Omental fat pad (tissue), 4 donors: Measurements from ENCODE around the gene SRP19. TPM values are rescaled to one million over a fixed set of nuclear protein-coding genes. Genes with fewer than 3 reads are reported as not detected.

Experiments used
- ATAC-seq: fragments of 150-250 bp; one replicate; pipeline ENCODE4 v1.9.1; 2016; ENCODE audit warnings: mild to moderate bottlenecking, moderate library complexity; ENCODE audit not compliant: low FRiP score
- DNase-seq: peaks from one replicate; pipeline ENCODE4 v3.0.0-alpha.2; 2019; ENCODE audit warnings: low spot score
- total RNA-seq, 4 donors: library from RNA; depleted of rRNA; stranded (reverse); fragments of >200 nt; gene quantifications; one replicate each; pipeline ENCODE4 v1.1.0, GENCODE V29; 2016
- TF ChIP-seq, protein P1 (sequence below), 3 donors: fragments of 450-650 bp; IDR thresholded peaks; one replicate each; pipeline ENCODE4 v1.5.1; 2016 to 2017; ENCODE audit warnings: antibody characterized with exemption in 3 of 3, mild to moderate bottlenecking in 3 of 3, moderate library complexity in 2 of 3

The SRP19 gene
- total RNA-seq, 4 donors from 2014 or later = 38.6 to 95.2 (median 63.8) TPM

DNA sequence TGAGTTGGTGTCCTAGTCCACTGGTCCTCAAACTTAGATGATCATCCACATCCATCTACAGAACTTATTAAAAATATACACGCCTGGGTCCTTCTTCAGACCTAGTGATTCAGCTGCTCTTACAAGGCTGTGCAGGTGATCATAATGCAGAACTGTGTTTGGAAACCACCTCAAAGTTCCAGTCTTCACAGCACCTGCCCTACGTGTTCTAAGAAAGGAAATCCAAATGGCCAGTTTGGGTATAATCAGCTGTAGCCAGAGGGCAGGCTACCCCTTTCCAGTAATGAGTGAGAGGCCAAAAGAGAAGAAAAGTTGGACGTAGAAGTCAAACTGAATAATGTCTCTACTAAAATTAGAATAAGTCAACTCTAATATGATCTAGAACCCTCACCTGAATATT, 45.5 kb downstream of the SRP19 start:
- no peak for DNase-seq
- TF ChIP-seq, protein P1, sequence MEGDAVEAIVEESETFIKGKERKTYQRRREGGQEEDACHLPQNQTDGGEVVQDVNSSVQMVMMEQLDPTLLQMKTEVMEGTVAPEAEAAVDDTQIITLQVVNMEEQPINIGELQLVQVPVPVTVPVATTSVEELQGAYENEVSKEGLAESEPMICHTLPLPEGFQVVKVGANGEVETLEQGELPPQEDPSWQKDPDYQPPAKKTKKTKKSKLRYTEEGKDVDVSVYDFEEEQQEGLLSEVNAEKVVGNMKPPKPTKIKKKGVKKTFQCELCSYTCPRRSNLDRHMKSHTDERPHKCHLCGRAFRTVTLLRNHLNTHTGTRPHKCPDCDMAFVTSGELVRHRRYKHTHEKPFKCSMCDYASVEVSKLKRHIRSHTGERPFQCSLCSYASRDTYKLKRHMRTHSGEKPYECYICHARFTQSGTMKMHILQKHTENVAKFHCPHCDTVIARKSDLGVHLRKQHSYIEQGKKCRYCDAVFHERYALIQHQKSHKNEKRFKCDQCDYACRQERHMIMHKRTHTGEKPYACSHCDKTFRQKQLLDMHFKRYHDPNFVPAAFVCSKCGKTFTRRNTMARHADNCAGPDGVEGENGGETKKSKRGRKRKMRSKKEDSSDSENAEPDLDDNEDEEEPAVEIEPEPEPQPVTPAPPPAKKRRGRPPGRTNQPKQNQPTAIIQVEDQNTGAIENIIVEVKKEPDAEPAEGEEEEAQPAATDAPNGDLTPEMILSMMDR (IDR thresholded peaks at IDR 0.05) = no peak
- ATAC-seq = no peak

DNA sequence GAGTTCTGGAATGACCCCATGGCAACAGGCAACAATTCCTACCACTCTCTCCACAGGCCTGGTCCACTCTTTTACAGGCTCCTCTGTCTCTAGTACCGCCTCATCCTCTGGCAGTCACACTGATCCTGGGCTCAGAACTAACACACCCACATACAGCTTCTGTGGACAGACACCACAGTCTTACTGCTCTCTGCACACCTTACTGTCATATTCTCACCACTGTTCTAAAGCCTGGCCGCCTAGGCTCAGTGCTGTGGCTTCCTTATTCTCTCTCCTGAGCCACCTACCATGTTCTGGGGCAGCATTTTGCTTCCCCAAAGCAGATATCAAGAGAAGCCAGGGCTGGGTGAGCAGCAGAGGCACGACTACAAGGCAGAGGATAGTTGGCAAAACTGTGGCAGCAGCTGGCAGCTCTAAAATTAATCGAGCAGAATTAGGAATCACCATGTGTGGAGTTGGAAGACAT, 46.1 kb downstream of the SRP19 start:
- ATAC-seq (no peak), DNase-seq (no peak)
- TF ChIP-seq, protein P1 (IDR thresholded peaks at IDR 0.05) = no peak

DNA sequence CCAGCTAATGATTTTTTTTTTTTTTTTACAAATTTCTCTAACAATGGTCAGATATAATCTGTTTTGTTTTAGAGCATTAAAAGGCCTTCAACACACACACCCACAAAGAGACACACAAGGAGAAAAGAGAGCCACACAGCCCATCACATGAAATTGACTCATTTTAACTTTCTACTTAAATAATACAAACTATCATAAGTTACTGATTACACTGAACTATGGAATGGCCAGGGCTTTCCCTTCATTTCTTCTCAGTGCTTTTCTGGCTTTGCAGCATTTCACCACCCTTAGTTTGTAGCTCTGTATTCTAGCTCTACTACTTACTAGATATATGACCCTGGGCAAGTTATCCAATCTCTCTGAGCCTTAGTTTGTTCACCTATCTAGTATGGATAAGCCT, 47.8 kb downstream of the SRP19 start:
- ATAC-seq = no peak
- DNase-seq = no peak
- TF ChIP-seq, protein P1 (IDR thresholded peaks at IDR 0.05) = no peak

DNA sequence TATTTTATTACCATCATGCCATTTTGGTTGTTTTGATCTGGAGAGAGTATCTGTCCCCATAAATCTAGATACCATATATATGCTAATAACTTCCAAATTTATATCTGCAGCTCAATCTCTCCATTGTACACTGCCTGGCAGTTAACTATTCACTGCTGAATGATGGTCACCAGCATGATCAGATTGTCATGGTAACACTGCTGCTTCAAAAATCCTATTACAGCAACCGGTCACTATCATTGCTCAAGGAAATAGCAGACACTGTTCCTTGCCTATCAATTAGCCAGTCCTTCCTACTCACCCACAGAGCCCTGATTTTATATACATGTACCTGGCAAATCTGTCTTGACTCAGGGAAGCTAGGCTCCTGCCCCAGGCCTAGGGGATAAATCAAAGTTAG, 49.4 kb downstream of the SRP19 start:
- TF ChIP-seq, protein P1 (IDR thresholded peaks at IDR 0.05) = no peak
- ATAC-seq = no peak
- no peak for DNase-seq

DNA sequence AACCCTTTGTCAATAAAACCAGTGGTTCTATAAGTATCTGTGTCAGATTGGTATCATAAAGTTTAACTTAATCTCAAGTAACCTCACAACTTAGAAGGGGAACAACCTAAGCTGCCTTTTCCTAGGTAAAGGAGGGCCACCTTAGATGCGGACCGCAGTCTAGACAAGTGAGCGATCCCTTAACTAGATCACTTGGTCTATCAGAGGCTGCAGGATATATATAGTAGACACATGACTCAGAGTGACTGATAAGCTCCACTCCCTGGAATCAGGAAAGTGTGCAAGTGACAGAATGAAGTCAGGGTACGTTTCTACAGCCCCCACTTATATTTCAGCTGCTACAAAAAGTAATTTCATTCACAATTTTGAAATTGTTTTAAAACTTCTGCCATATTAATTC, 53.5 kb downstream of the SRP19 start:
- no peak for DNase-seq
- TF ChIP-seq, protein P1 (IDR thresholded peaks at IDR 0.05) = no peak
- ATAC-seq = no peak

DNA sequence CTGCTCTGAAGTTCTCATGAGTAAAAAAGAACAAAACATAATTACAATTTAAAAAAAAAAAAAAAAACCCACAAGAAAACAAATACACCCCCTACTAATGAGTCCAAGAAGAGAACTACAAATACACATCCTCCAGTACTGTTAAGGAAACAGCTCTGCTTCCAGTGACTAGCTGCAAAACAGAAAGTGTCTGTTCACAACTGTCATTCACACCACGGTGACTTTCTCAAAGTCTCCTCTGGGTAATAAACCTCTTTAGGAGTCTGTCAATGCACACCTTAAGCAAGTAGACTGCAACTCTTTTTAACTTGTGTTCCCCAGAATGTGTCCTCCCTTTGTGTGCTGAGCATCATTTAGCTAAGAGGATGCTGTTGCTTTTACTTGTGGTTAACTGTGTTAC, 54.7 kb downstream of the SRP19 start:
- ATAC-seq = no peak
- TF ChIP-seq, protein P1 (IDR thresholded peaks at IDR 0.05) = no peak
- DNase-seq = no peak

DNA sequence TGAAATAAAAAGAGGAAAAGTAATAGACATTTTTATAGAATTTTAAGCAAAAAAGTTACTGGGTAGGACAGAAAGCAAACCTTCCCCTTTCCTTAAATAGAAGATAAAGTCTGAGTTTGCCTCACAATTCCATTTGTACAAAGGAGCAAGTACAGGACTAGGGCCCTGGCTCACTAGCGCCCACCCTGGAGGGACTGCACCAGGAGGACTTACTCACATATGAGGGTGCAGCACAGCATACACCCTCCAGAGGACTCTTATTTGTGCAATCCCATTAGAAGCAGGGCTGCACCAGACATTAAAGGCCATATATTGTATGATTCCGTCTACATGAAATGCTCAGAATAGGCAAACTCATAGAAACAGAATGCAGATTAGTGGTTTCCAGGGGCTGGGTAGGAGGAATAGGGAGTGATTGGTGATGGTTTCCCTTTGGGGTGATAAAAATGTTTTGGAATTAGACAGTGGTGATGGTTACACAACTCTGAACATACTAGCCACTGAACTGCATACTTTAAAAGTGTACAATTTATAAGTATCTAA, 56.4 kb downstream of the SRP19 start:
- DNase-seq (no peak), ATAC-seq (no peak)
- TF ChIP-seq, protein P1 (IDR thresholded peaks at IDR 0.05) = no peak
